ENCODE data around the gene PPP3R1. TPM values are rescaled to one million over a fixed set of nuclear protein-coding genes. Genes with fewer than 3 reads are reported as not detected.

Gene PPP3R1
- total RNA-seq, 1 experiment from 2014 or later = 83.8 TPM

GRCh38 chr2:68169308-68169707, 83.0 kb downstream of the PPP3R1 start:
- BruUV-seq (replicated peaks) = no TSS peak
- POLR2A ChIA-PET (ENCODE audit: low non-redundant PET) = no interaction called here
- CTCF ChIA-PET = no interaction called here
- Histone ChIP-seq H3K4me1 (ENCODE audit: insufficient read depth, low read length, poor library complexity, severe bottlenecking) (no peaks in the 10 kb centered on the region), H3K36me3 (ENCODE audit: insufficient read depth, low read length, poor library complexity, severe bottlenecking) (peaks cover 19% of the 10 kb centered on the region), H3K27ac (ENCODE audit: low read depth, low read length, poor library complexity, severe bottlenecking) (no peak overlapping the region), H3K4me3 (ENCODE audit: low read depth, low read length, poor library complexity, severe bottlenecking) (no peak overlapping the region), H3K9me3 (ENCODE audit: low read depth, low read length, poor library complexity, severe bottlenecking) (no peaks in the 10 kb centered on the region), H3K27me3 (replicated peaks; ENCODE audit: insufficient read depth, low read depth, low read length, poor library complexity) (no peaks in the 10 kb centered on the region)
- DNase-seq (ENCODE audit: low spot score) = no peak
- intact Hi-C loops (cut with micrococcal nuclease; ENCODE audit: unreplicated experiment) = no loop called here
- TF ChIP-seq EZH2 (IDR thresholded peaks at IDR 0.05; ENCODE audit: borderline replicate concordance, low read depth, low read length, poor library complexity, severe bottlenecking) (no peak), CTCF (conservative IDR thresholded peaks at IDR 0.05; ENCODE audit: low read depth, low read length) (no peak)

- Histone ChIP-seq H3K4me1 (ENCODE audit: insufficient read depth, low read length, poor library complexity, severe bottlenecking) (no peaks in the 10 kb centered on the region), H3K9me3 (ENCODE audit: low read depth, low read length, poor library complexity, severe bottlenecking) (no peaks in the 10 kb centered on the region), H3K36me3 (ENCODE audit: insufficient read depth, low read length, poor library complexity, severe bottlenecking) (peaks cover 36% of the 10 kb centered on the region), H3K27ac (ENCODE audit: low read depth, low read length, poor library complexity, severe bottlenecking) (no peak overlapping the region), H3K27me3 (replicated peaks; ENCODE audit: insufficient read depth, low read depth, low read length, poor library complexity) (no peaks in the 10 kb centered on the region), H3K4me3 (ENCODE audit: low read depth, low read length, poor library complexity, severe bottlenecking) (no peak overlapping the region)
- CTCF ChIA-PET = no interaction called here
- BruUV-seq (replicated peaks) = no TSS peak
- POLR2A ChIA-PET (ENCODE audit: low non-redundant PET) = no interaction called here
- intact Hi-C loops (cut with micrococcal nuclease; ENCODE audit: unreplicated experiment) = no loop called here
- DNase-seq (ENCODE audit: low spot score) = no peak
- TF ChIP-seq CTCF (conservative IDR thresholded peaks at IDR 0.05; ENCODE audit: low read depth, low read length) (no peak), EZH2 (IDR thresholded peaks at IDR 0.05; ENCODE audit: borderline replicate concordance, low read depth, low read length, poor library complexity, severe bottlenecking) (no peak)
Measured at GRCh38 chr2:68167186-68167585, 85.1 kb downstream of the PPP3R1 start.

GRCh38 chr2:68163641-68164040, 88.7 kb downstream of the PPP3R1 start:
- DNase-seq (ENCODE audit: low spot score) = no peak
- Histone ChIP-seq H3K9me3 (ENCODE audit: low read depth, low read length, poor library complexity, severe bottlenecking) (no peaks in the 10 kb centered on the region), H3K4me1 (ENCODE audit: insufficient read depth, low read length, poor library complexity, severe bottlenecking) (peaks cover 6% of the 10 kb centered on the region), H3K36me3 (ENCODE audit: insufficient read depth, low read length, poor library complexity, severe bottlenecking) (peaks cover 52% of the 10 kb centered on the region), H3K27me3 (replicated peaks; ENCODE audit: insufficient read depth, low read depth, low read length, poor library complexity) (no peaks in the 10 kb centered on the region), H3K27ac (ENCODE audit: low read depth, low read length, poor library complexity, severe bottlenecking) (no peak overlapping the region), H3K4me3 (ENCODE audit: low read depth, low read length, poor library complexity, severe bottlenecking) (no peak overlapping the region)
- ChIA-PET POLR2A (ENCODE audit: low non-redundant PET) (no interaction called here), CTCF (no interaction called here)
- BruUV-seq (replicated peaks) = no TSS peak
- intact Hi-C loops (cut with micrococcal nuclease; ENCODE audit: unreplicated experiment) = no loop called here
- TF ChIP-seq CTCF (conservative IDR thresholded peaks at IDR 0.05; ENCODE audit: low read depth, low read length) (no peak), EZH2 (IDR thresholded peaks at IDR 0.05; ENCODE audit: borderline replicate concordance, low read depth, low read length, poor library complexity, severe bottlenecking) (no peak)
